GM12875 (cell line): ENCODE measurements around the gene C1QA.

Source experiments
- H3K4me3 ChIP-seq: one replicate; pipeline ENCODE4 v1.5.1; 2011; ENCODE audit warnings: low read depth, low read length, control low read depth
- CTCF ChIP-seq: IDR thresholded peaks from 2 replicates; pipeline ENCODE4 v1.5.1; 2011; ENCODE audit warnings: low read depth, mild to moderate bottlenecking, control low read depth, inconsistent platforms, low read length, moderate library complexity, borderline replicate concordance; ENCODE audit not compliant: insufficient read depth

C1QA gene

DNA sequence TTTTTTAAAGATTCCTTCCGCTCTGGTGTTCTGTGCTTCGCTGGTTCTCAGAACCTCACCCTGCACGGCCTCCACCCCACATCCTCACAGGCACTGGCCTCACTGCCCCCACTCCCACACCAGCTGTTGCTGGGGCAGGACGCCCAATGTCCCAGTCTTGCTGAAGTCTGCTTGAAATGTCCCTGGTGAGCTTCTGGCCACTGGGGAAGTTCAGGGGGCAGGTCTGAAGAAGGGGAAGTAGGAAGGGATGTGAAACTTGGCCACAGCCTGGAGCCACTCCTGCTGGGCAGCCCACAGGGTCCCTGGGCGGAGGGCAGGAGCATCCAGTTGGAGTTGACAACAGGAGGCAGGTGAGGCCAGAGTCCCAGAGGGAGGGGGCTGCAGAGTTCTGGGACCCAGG, at the start of gene C1QA:
Gene C1QA (plus strand): TSS at position 276 of the 400 bp plus-strand sequence. CDS start 989 bp downstream, outside the sequence.
- TF ChIP-seq CTCF = no peak
- no peak within 1 kb of the TSS for H3K4me3 ChIP-seq

DNA sequence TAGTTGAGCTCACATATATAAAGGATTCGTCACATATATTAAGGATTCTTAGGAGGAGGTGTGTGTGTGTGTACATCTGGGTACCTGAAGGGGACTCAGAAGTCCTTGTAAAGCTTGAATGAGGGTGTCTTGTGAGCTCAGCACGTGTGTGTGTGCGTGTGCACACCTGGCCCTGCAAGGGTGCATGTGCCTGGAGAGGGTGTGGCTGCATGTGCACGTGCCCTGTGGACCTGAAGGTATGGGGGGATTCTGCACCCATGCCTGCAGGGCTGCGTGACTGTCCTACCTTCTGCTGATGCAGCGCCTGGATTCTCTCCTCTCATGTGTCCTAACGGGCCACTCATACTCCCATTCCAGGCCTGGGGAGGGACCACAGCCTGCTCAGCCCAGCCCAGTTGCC, 49.2 kb upstream of the C1QA start:
- TF ChIP-seq CTCF = no peak
- no peak overlapping the region for H3K4me3 ChIP-seq

GRCh38 chr1:22588899-22589422, 47.5 kb upstream of the C1QA start:
- no peak for TF ChIP-seq CTCF

DNA sequence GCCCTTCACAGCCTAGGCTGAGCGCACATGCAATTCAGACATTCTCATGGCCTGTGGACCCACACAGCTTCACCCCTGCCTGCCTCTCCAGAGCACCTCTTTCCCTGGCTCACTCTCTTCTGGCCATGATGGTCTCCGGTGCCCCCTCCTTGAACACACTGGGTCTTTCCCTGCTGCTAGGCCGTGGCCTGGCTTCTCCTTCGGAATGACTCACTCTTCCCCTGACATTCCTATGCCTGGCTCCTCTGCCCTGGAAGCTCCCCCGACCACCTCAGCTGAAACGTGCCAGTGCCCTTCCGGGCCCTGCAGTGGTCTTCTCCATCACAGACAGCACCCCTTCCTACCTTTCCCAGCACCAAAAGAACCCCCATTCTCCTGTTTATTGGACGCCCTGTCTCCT, 44.9 kb upstream of the C1QA start:
- no peak overlapping the region for H3K4me3 ChIP-seq
- TF ChIP-seq CTCF = no peak

More at GRCh38 chr1:22588899-22589422, 47.5 kb upstream of the C1QA start:
- H3K4me3 ChIP-seq = no peak overlapping the region

DNA sequence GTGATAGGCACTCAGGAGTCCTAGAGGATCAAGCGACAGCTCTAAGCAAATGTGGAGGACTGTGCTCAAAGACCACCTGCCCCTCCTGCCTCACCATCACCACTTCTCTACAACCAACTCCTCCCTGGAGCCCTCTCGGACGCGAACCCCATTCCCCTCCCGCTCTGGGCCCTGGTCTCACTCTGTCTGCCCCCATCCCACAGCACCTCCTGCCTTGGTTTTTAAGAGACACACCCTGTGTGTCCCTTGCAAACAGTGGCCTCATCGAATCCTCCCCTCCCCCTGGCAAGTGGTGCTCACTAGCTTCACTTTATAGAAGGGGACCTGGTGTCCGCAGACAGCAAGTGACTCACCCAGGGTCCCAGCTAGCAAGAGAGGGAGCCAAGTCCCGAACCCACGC, 44.4 kb upstream of the C1QA start:
- no peak for TF ChIP-seq CTCF

DNA sequence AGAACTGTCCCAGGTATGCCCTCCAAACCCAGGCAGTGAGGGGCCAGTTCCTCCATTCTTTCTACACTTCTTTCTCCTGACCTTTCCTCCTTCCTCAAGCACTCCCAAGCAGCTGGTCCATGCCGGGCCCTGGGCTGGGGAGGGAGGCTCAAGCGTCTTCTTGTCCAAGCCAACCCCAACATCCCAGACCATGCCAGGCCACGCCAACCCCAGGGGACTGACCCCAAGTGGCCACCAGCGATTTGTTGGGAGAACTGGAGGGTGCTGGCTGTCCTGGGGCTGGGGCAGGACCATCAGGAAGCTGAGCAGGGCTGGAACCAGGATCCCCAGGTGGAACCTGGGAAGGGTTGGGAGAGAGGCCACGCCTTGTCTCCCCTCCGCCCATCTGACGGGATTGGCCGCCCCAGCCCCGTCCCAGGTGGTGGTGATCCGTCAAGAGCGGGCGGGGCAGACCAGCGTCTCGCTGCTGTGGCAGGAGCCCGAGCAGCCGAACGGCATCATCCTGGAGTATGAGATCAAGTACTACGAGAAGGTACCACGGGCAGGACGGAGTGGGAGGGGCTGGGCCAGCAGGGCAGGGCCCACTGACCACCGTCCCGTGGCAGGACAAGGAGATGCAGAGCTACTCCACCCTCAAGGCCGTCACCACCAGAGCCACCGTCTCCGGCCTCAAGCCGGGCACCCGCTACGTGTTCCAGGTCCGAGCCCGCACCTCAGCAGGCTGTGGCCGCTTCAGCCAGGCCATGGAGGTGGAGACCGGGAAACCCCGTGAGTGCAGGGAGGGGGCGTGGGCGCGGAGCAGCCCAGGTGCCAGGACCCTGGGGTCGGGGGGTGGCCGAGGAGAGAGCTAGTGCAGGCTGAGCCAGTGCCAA, 43.3 kb upstream of the C1QA start:
- TF ChIP-seq CTCF = no peak
- H3K4me3 ChIP-seq = no peak overlapping the region

More for the DNA sequence above, 44.4 kb upstream of the C1QA start:
- H3K4me3 ChIP-seq = no peak overlapping the region

GRCh38 chr1:22594396-22594795, 42.0 kb upstream of the C1QA start:
- H3K4me3 ChIP-seq = no peak overlapping the region
- no peak for TF ChIP-seq CTCF
